Stimulated activated CD8-positive, alpha-beta memory T cell treated with anti-CD3 and anti-CD28 coated beads, Interleukin-7, amount 100 ng/mL, for 1 hour (primary cell): ENCODE data around the gene AKR1C2.
"Not testable (repeated sequence)": the region's sequence is repeated elsewhere in the genome, so short reads cannot be mapped to it uniquely, and the experiment has no call there.

Source experiments
- DNase-seq, 2 donors: peaks; one replicate each; pipeline ENCODE4 v3.0.0-alpha.2; 2020; ENCODE audit warnings: low read depth in 2 of 2

Gene AKR1C2

GRCh38 chr10:4961558-4961957 is 42.1 kb downstream of the AKR1C2 start:
- not testable (repeated sequence) for DNase-seq

- not testable (repeated sequence) for DNase-seq
Measured at GRCh38 chr10:4956955-4957645, 46.6 kb downstream of the AKR1C2 start.

GRCh38 chr10:4956088-4956487 is 47.6 kb downstream of the AKR1C2 start:
- not testable (repeated sequence) for DNase-seq

GRCh38 chr10:4953405-4953804 is 50.3 kb downstream of the AKR1C2 start:
- no peak for DNase-seq

GRCh38 chr10:4951512-4952162 is 52.0 kb downstream of the AKR1C2 start:
- not testable (repeated sequence) for DNase-seq

- DNase-seq, result no peak
Measured at GRCh38 chr10:4947635-4948596, 55.7 kb downstream of the AKR1C2 start.

GRCh38 chr10:4947039-4947634 is 56.5 kb downstream of the AKR1C2 start:
- DNase-seq, result no peak

GRCh38 chr10:4945766-4946717 is 57.6 kb downstream of the AKR1C2 start:
- DNase-seq, result no peak

- DNase-seq, result no peak
Measured at GRCh38 chr10:4944841-4945240, 58.8 kb downstream of the AKR1C2 start.

- DNase-seq, result no peak
Measured at GRCh38 chr10:4943821-4944220, 59.8 kb downstream of the AKR1C2 start.

GRCh38 chr10:4943416-4943815 is 60.2 kb downstream of the AKR1C2 start:
- not testable (repeated sequence) for DNase-seq

GRCh38 chr10:4942931-4943330 is 60.7 kb downstream of the AKR1C2 start:
- DNase-seq, result not testable (repeated sequence)

- DNase-seq, result no peak
Measured at GRCh38 chr10:4941540-4942330, 61.9 kb downstream of the AKR1C2 start.

- DNase-seq, result not testable (repeated sequence)
Measured at GRCh38 chr10:4940909-4941308, 62.7 kb downstream of the AKR1C2 start.

- DNase-seq, result not testable (repeated sequence)
Measured at GRCh38 chr10:4940073-4940428, 63.6 kb downstream of the AKR1C2 start.

GRCh38 chr10:4939224-4940072 is 64.2 kb downstream of the AKR1C2 start:
- no peak for DNase-seq
